Natural killer cell treated with Interleukin-12 subunit alpha and Interleukin-12 subunit beta and Interleukin-15 and Interleukin-18, amount 100 ng/mL, for 72 hours (primary cell): ENCODE data around the gene METRNL. TPM values are rescaled to one million over a fixed set of nuclear protein-coding genes. Genes with fewer than 3 reads are reported as not detected.
"Not testable (repeated sequence)": the region's sequence is repeated elsewhere in the genome, so short reads cannot be mapped to it uniquely, and the experiment has no call there.

Experiments
- ATAC-seq, 2 donors: fragments of 150-1000 bp; cut with Tn5 transposase in 1 of 2; sonication (Bioruptor Pico), chemical (Tn5 transposase) in 1 of 2; 2 replicates each; pipeline ENCODE4 v1.10.0; 2021
- DNase-seq: peaks from one replicate; pipeline ENCODE4 v3.0.0; 2022; ENCODE audit warnings: low spot score
- H3K27ac Mint-ChIP-seq, 2 donors: 1 replicate in 1 of 2; 2 replicates in 1 of 2; pipeline ENCODE4 v1.8.0; 2022; ENCODE audit warnings: mixed read lengths in 2 of 2, mild to moderate bottlenecking in 1 of 2, moderate library complexity in 1 of 2
- H3K27me3 Mint-ChIP-seq, 2 donors: 1 replicate in 1 of 2; 2 replicates in 1 of 2; pipeline ENCODE4 v1.8.0; 2022; ENCODE audit warnings: mixed read lengths in 2 of 2
- H3K36me3 Mint-ChIP-seq: one replicate; pipeline ENCODE4 v1.8.0; 2022; ENCODE audit warnings: mixed read lengths
- H3K4me1 Mint-ChIP-seq, 2 donors: 1 replicate in 1 of 2; 2 replicates in 1 of 2; pipeline ENCODE4 v1.8.0; 2022; ENCODE audit warnings: low read depth in 2 of 2, mixed read lengths in 2 of 2, mild to moderate bottlenecking in 1 of 2
- H3K4me3 Mint-ChIP-seq: one replicate; pipeline ENCODE4 v1.8.0; 2022; ENCODE audit warnings: mixed read lengths
- H3K9me3 Mint-ChIP-seq: 2 replicates; pipeline ENCODE4 v1.8.0; 2022; ENCODE audit warnings: mixed read lengths
- total RNA-seq, 2 donors: library from RNA; stranded (reverse); gene quantifications; one replicate each; pipeline ENCODE4 v1.2.3, GENCODE V29; 2022

METRNL gene
- total RNA-seq = 100 to 1,000 TPM; 179 to 208 TPM

GRCh38 chr17:83079352-83079747 lies at the start of gene METRNL:
Gene METRNL (plus strand): TSS chr17:83079609. CDS start chr17:83079816, 207 bp downstream.
- H3K36me3 Mint-ChIP-seq = peaks cover 6% of the 10 kb centered on the region
- H3K4me1 Mint-ChIP-seq = peaks cover 28 to 32% of the 10 kb centered on the region in 2 donors
- H3K4me3 Mint-ChIP-seq = peak within 1 kb of the TSS; percentile 27
- ATAC-seq = peak; percentile 48 to 73
- peaks cover 0 to 4% of the 10 kb centered on the region in 2 donors for H3K27me3 Mint-ChIP-seq
- no peaks in the 10 kb centered on the region for H3K9me3 Mint-ChIP-seq
- no peak within 1 kb of the TSS for H3K27ac Mint-ChIP-seq
- peak; percentile 86 for DNase-seq

GRCh38 chr17:83030432-83030831 lies 49.0 kb upstream of the METRNL start:
- H3K4me1 Mint-ChIP-seq = peaks cover 10 to 20% of the 10 kb centered on the region in 2 donors
- H3K36me3 Mint-ChIP-seq = peaks cover 4% of the 10 kb centered on the region
- H3K4me3 Mint-ChIP-seq = no peak overlapping the region
- H3K9me3 Mint-ChIP-seq = no peaks in the 10 kb centered on the region
- H3K27ac Mint-ChIP-seq = no peak overlapping the region
- DNase-seq (no peak), ATAC-seq (no peak)
- H3K27me3 Mint-ChIP-seq = peaks cover 0 to 3% of the 10 kb centered on the region in 2 donors

DNA sequence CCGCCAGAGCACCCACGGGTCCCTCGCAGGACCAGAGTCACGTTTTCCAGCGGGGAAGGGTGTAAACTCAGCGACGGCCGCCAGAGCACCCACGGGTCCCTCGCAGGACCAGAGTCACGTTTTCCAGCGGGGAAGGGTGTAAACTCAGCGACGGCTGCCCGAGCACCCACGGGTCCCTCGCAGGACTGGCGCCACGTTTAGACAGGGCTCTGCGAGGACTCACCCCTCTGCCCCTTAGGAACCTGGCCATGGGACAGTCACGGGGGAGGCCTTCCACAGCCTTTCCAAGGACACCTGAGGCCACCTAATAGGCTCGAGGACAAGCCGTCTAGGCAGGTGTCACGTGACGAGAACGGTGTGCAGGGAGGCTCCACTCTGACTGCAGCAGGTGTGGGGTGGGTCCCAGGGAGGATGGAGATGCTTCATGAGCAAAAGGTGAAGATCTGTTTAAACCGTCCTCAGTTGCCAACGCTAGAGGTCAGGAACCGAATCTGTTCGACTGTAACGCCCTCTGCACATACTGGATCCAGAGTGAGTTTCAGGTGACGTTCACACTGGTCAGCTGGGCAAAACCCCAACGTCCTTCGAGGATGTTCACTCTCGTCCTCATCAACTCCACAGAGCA lies 48.0 kb upstream of the METRNL start:
- peaks cover 4% of the 10 kb centered on the region for H3K36me3 Mint-ChIP-seq
- no peaks in the 10 kb centered on the region for H3K27me3 Mint-ChIP-seq
- DNase-seq = no peak
- peaks cover 1 to 10% of the 10 kb centered on the region in 2 donors for H3K4me1 Mint-ChIP-seq
- H3K4me3 Mint-ChIP-seq = no peak overlapping the region
- no peak overlapping the region for H3K27ac Mint-ChIP-seq
- no peak for ATAC-seq
- H3K9me3 Mint-ChIP-seq = no peaks in the 10 kb centered on the region

DNA sequence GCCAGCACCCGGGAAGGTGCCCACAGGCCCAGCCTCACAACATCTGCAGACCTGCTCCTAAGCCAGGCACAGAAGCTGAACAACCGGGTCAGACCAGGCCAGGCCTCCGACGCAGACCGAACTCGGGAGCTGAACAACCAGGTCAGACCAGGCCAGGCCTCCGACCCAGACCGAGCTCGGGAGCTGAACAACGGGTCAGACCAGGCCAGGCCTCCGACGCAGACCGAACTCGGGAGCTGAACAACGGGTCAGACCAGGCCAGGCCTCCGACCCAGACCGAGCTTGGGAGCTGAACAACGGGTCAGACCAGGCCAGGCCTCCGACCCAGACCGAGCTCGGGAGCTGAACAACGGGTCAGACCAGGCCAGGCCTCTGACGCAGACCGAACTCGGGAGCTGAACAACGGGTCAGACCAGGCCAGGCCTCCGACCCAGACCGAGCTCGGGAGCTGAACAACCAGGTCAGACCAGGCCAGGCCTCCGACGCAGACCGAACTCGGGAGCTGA lies 47.4 kb upstream of the METRNL start:
- not testable (repeated sequence) for H3K36me3 Mint-ChIP-seq, H3K27ac Mint-ChIP-seq, H3K4me1 Mint-ChIP-seq, DNase-seq, H3K27me3 Mint-ChIP-seq, H3K4me3 Mint-ChIP-seq, H3K9me3 Mint-ChIP-seq, ATAC-seq

GRCh38 chr17:83032781-83033180 lies 46.6 kb upstream of the METRNL start:
- no peaks in the 10 kb centered on the region for H3K9me3 Mint-ChIP-seq
- H3K27ac Mint-ChIP-seq = no peak overlapping the region
- no peaks in the 10 kb centered on the region for H3K27me3 Mint-ChIP-seq
- no peak for DNase-seq
- H3K4me3 Mint-ChIP-seq = no peak overlapping the region
- ATAC-seq = no peak
- H3K4me1 Mint-ChIP-seq = peaks cover 0 to 5% of the 10 kb centered on the region in 2 donors
- peaks cover 4% of the 10 kb centered on the region for H3K36me3 Mint-ChIP-seq

GRCh38 chr17:83034525-83034924 lies 44.9 kb upstream of the METRNL start:
- H3K36me3 Mint-ChIP-seq = peaks cover 4% of the 10 kb centered on the region
- H3K27me3 Mint-ChIP-seq = no peaks in the 10 kb centered on the region
- DNase-seq (no peak), ATAC-seq (no peak)
- H3K27ac Mint-ChIP-seq = no peak overlapping the region
- no peaks in the 10 kb centered on the region for H3K9me3 Mint-ChIP-seq
- H3K4me3 Mint-ChIP-seq = no peak overlapping the region
- no peaks in the 10 kb centered on the region for H3K4me1 Mint-ChIP-seq

- ATAC-seq (no peak), DNase-seq (no peak)
- peaks cover under 1% of the 10 kb centered on the region for H3K36me3 Mint-ChIP-seq
- no peak overlapping the region for H3K27ac Mint-ChIP-seq
- H3K4me3 Mint-ChIP-seq = no peak overlapping the region
- no peaks in the 10 kb centered on the region for H3K4me1 Mint-ChIP-seq
- H3K27me3 Mint-ChIP-seq = no peaks in the 10 kb centered on the region
- H3K9me3 Mint-ChIP-seq = no peaks in the 10 kb centered on the region
Observed at GRCh38 chr17:83035722-83036121, 43.7 kb upstream of the METRNL start.

- ATAC-seq = no peak
- Mint-ChIP-seq H3K9me3 (no peaks in the 10 kb centered on the region), H3K4me1 (no peaks in the 10 kb centered on the region), H3K4me3 (no peak overlapping the region), H3K27me3 (no peaks in the 10 kb centered on the region), H3K36me3 (peaks cover 5% of the 10 kb centered on the region), H3K27ac (no peak overlapping the region)
- no peak for DNase-seq
Observed at GRCh38 chr17:83036193-83036592, 43.2 kb upstream of the METRNL start.

- DNase-seq (no peak), ATAC-seq (no peak)
- Mint-ChIP-seq H3K4me3 (no peak overlapping the region), H3K27me3 (no peaks in the 10 kb centered on the region), H3K36me3 (peaks cover 10% of the 10 kb centered on the region), H3K4me1 (no peaks in the 10 kb centered on the region), H3K9me3 (no peaks in the 10 kb centered on the region), H3K27ac (no peak overlapping the region)
Observed at GRCh38 chr17:83036666-83037065, 42.7 kb upstream of the METRNL start.

DNA sequence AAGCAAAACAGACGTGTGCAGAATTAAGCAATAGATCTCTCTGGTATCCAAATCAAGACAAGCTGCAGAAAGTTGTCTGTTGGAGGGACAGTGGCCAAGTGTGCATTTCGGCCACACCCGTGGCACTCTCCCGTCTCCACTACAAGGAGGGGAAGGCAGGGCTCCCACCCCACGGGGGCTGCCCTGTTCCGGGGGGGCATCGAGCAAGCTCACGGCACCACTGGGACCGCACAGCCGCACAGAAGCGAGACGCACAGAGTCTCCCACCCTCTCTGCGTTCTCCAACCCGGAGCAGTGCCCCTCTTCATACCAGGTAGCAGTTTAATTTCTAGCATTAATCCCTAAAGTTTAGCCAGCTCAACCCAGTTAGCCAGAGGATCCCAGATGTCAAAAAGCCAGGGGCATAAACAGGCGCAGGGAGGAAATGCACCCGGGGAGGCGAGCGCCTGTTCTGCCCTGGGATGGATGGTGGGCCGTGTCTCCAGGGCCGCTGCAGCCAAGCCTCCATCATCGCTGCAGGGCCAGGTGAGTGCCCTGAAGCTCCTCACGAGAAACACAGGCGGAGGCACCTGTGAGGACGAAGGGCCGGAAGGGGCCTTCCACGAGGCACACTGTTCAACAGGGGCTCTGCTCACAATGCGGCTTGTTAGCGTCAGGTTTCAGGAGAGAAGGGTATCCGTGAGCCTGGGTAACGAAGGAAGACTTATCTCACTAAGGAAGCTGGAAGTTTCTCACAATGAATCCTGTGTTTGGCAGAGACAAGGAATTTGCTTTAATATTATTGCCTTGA lies 42.1 kb upstream of the METRNL start:
- H3K27me3 Mint-ChIP-seq = no peaks in the 10 kb centered on the region
- ATAC-seq (no peak), DNase-seq (no peak)
- H3K36me3 Mint-ChIP-seq = peaks cover 15% of the 10 kb centered on the region
- H3K4me3 Mint-ChIP-seq = no peak overlapping the region
- H3K27ac Mint-ChIP-seq = no peak overlapping the region
- H3K9me3 Mint-ChIP-seq = peaks cover under 1% of the 10 kb centered on the region
- H3K4me1 Mint-ChIP-seq = peaks cover 0 to 1% of the 10 kb centered on the region in 2 donors

- Mint-ChIP-seq H3K4me1 (peaks cover 0 to 7% of the 10 kb centered on the region in 2 donors), H3K36me3 (peaks cover 21% of the 10 kb centered on the region), H3K9me3 (peaks cover 4% of the 10 kb centered on the region), H3K27ac (no peak overlapping the region), H3K27me3 (no peaks in the 10 kb centered on the region), H3K4me3 (no peak overlapping the region)
- ATAC-seq (no peak), DNase-seq (no peak)
Observed at GRCh38 chr17:83037874-83038165, 41.6 kb upstream of the METRNL start.

DNA sequence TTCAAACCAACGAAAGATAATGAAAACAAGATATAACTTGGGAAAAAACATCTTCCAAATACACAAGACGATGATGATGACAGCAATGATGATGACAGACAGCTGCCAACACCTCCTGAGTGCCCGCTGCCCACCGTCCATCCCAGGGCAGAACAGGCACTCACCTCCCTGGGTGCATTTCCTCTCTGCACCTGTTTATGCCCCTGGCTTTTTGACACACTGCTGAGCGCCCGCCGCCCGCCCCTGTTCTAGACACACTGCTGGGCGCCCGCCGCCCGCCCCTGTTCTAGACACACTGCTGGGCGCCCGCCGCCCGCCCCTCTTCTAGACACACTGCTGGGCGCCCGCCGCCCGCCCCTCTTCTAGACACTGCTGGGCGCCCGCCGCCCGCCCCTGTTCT lies 40.4 kb upstream of the METRNL start:
- DNase-seq, H3K9me3 Mint-ChIP-seq, H3K4me3 Mint-ChIP-seq, ATAC-seq, H3K27me3 Mint-ChIP-seq, H3K27ac Mint-ChIP-seq: not testable (repeated sequence)
- H3K36me3 Mint-ChIP-seq = peaks cover 32% of the 10 kb centered on the region
- H3K4me1 Mint-ChIP-seq = peaks cover 6 to 15% of the 10 kb centered on the region in 2 donors

- Mint-ChIP-seq H3K36me3 (peaks cover 35% of the 10 kb centered on the region), H3K27ac (no peak overlapping the region), H3K4me1 (peaks cover 7 to 22% of the 10 kb centered on the region in 2 donors), H3K27me3 (no peaks in the 10 kb centered on the region), H3K9me3 (peaks cover 4% of the 10 kb centered on the region), H3K4me3 (no peak overlapping the region)
- ATAC-seq (no peak), DNase-seq (no peak)
Observed at GRCh38 chr17:83041305-83041704, 38.1 kb upstream of the METRNL start.

DNA sequence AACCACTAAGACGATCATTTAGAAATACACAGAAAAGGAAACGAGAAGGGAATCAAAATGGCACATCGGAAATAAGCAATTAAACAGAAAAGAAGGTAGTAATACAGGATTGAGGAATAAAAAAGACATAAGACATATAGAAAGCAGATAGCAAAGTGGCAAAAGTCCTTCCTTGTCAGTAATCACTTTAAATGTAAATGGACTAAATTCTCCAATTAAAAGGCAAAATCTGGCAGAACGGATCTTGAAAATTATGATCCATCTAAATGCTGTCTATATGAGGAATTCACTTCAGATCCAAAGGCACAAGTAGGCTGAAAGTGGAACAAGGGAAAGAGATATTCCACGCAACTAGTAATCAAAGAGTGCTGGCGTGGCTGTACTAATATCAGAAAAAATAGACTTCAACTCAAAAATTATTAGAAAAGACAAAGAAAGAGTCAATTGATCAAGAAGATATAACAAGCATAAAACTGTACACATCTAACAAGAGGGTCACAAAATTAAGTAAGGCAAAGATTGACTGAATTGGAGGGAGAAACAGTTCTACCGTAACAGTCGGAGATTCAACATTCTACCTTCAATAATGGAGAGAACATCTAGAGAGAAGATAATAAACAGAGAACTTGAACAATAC lies 36.8 kb upstream of the METRNL start:
- Mint-ChIP-seq H3K27ac (no peak overlapping the region), H3K27me3 (no peaks in the 10 kb centered on the region), H3K4me1 (peaks cover 13 to 32% of the 10 kb centered on the region in 2 donors), H3K4me3 (no peak overlapping the region), H3K36me3 (peaks cover 42% of the 10 kb centered on the region), H3K9me3 (peaks cover 8% of the 10 kb centered on the region)
- ATAC-seq (no peak), DNase-seq (no peak)
